ENCODE results near the gene MFSD12. TPM values are rescaled to one million over a fixed set of nuclear protein-coding genes. Genes with fewer than 3 reads are reported as not detected.

Gene MFSD12
- total RNA-seq, 2 experiments from 2014 or later = 62.4 to 63.5 TPM

DNA sequence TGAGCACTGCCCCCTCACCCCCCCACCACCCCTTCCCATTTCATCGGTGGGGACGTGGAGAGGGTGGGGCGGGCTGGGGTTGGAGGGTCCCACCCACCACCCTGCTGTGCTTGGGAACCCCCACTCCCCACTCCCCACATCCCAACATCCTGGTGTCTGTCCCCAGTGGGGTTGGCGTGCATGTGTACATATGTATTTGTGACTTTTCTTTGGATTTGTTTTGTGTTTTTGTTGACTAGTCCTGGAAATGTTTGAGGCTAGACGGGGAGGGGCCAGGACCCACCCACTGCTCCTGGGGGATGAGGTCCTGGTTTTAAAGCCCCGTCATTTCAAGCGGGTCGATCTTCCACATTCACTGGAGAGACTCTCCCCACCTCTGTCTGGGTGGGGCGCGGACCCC is 21.4 kb downstream of the MFSD12 start:
- ChIA-PET CTCF (no interaction called here), POLR2A (interaction anchor here (1.0 kb wide), 1 partner anchor 9 kb away, joined by 3 read pairs; no protein-coding TSS in a partner anchor)
- ATAC-seq = no peak
- H3K4me3 Mint-ChIP-seq = no peak overlapping the region
- H3K27me3 Mint-ChIP-seq = no peaks in the 10 kb centered on the region
- no peak overlapping the region for H3K27ac Mint-ChIP-seq
- intact Hi-C loops (cut with micrococcal nuclease) = no loop called here
- TF ChIP-seq CTCF (IDR thresholded peaks at IDR 0.05) = no peak
- H3K9me3 Mint-ChIP-seq = peaks cover 2% of the 10 kb centered on the region
- DNase-seq = no peak
- H3K36me3 Mint-ChIP-seq (ENCODE audit: low read depth) = peaks cover 30% of the 10 kb centered on the region
- H3K4me1 Mint-ChIP-seq (ENCODE audit: low read depth) = no peaks in the 10 kb centered on the region

GRCh38 chr19:3535563-3535965 is 21.8 kb downstream of the MFSD12 start:
- no peaks in the 10 kb centered on the region for H3K4me1 Mint-ChIP-seq (ENCODE audit: low read depth)
- H3K27ac Mint-ChIP-seq = no peak overlapping the region
- no peak for TF ChIP-seq CTCF (IDR thresholded peaks at IDR 0.05)
- ChIA-PET CTCF (no interaction called here), POLR2A (interaction anchor here (1.0 kb wide), 1 partner anchor 9 kb away, joined by 3 read pairs; no protein-coding TSS in a partner anchor)
- DNase-seq = no peak
- no peak overlapping the region for H3K4me3 Mint-ChIP-seq
- peaks cover 2% of the 10 kb centered on the region for H3K9me3 Mint-ChIP-seq
- intact Hi-C loops (cut with micrococcal nuclease) = no loop called here
- H3K27me3 Mint-ChIP-seq = no peaks in the 10 kb centered on the region
- ATAC-seq = no peak
- H3K36me3 Mint-ChIP-seq (ENCODE audit: low read depth) = peaks cover 30% of the 10 kb centered on the region

GRCh38 chr19:3535235-3535535 is 22.2 kb downstream of the MFSD12 start:
- intact Hi-C loops (cut with micrococcal nuclease) = no loop called here
- Mint-ChIP-seq H3K27me3 (no peaks in the 10 kb centered on the region), H3K9me3 (peaks cover 2% of the 10 kb centered on the region), H3K4me3 (no peak overlapping the region), H3K27ac (no peak overlapping the region), H3K36me3 (ENCODE audit: low read depth) (peaks cover 30% of the 10 kb centered on the region), H3K4me1 (ENCODE audit: low read depth) (no peaks in the 10 kb centered on the region)
- no peak for ATAC-seq
- TF ChIP-seq CTCF (IDR thresholded peaks at IDR 0.05) = no peak
- no peak for DNase-seq
- CTCF ChIA-PET = no interaction called here
- POLR2A ChIA-PET = no interaction called here

- ATAC-seq = no peak
- H3K4me3 Mint-ChIP-seq = no peak overlapping the region
- H3K4me1 Mint-ChIP-seq (ENCODE audit: low read depth) = no peaks in the 10 kb centered on the region
- no peak for TF ChIP-seq CTCF (IDR thresholded peaks at IDR 0.05)
- no peaks in the 10 kb centered on the region for H3K27me3 Mint-ChIP-seq
- intact Hi-C loops (cut with micrococcal nuclease) = no loop called here
- H3K36me3 Mint-ChIP-seq (ENCODE audit: low read depth) = peaks cover 26% of the 10 kb centered on the region
- ChIA-PET POLR2A (no interaction called here), CTCF (no interaction called here)
- H3K27ac Mint-ChIP-seq = no peak overlapping the region
- no peak for DNase-seq
- peaks cover 1% of the 10 kb centered on the region for H3K9me3 Mint-ChIP-seq
Observed at GRCh38 chr19:3534375-3535234, 22.8 kb downstream of the MFSD12 start.

GRCh38 chr19:3533563-3534216 is 23.7 kb downstream of the MFSD12 start:
- no peaks in the 10 kb centered on the region for H3K27me3 Mint-ChIP-seq
- no peak overlapping the region for H3K27ac Mint-ChIP-seq
- ChIA-PET POLR2A (interaction anchor here (1.0 kb wide), 1 partner anchor 74 kb away, joined by 3 read pairs; no protein-coding TSS in a partner anchor), CTCF (no interaction called here)
- no peaks in the 10 kb centered on the region for H3K4me1 Mint-ChIP-seq (ENCODE audit: low read depth)
- DNase-seq (no peak), ATAC-seq (no peak)
- no peak overlapping the region for H3K4me3 Mint-ChIP-seq
- intact Hi-C loops (cut with micrococcal nuclease) = no loop called here
- no peak for TF ChIP-seq CTCF (IDR thresholded peaks at IDR 0.05)
- peaks cover 22% of the 10 kb centered on the region for H3K36me3 Mint-ChIP-seq (ENCODE audit: low read depth)
- H3K9me3 Mint-ChIP-seq = no peaks in the 10 kb centered on the region

Data from activated CD8-positive, alpha-beta T cell treated with anti-CD3 and anti-CD28 coated beads for 36 hours (primary cell).